Pons (tissue), 1 donor: ENCODE results near the gene CLEC16A.

ENCODE experiments used
- DNase-seq: peaks from one replicate; pipeline ENCODE4 v3.0.0-alpha.2; 2016; ENCODE audit warnings: low spot score

Gene CLEC16A

GRCh38 chr16:11082860-11083388 lies 138.6 kb downstream of the CLEC16A start:
- no peak for DNase-seq

- DNase-seq = no peak
Observed at GRCh38 chr16:11084484-11084875, 140.1 kb downstream of the CLEC16A start.

- DNase-seq = no peak
Observed at GRCh38 chr16:11084876-11085485, 140.6 kb downstream of the CLEC16A start.

GRCh38 chr16:11085916-11086315 lies 141.6 kb downstream of the CLEC16A start:
- DNase-seq = no peak

GRCh38 chr16:11087691-11088073 lies 143.3 kb downstream of the CLEC16A start:
- DNase-seq = no peak

GRCh38 chr16:11088074-11088730 lies 143.8 kb downstream of the CLEC16A start:
- DNase-seq = no peak

GRCh38 chr16:11088831-11089230 lies 144.5 kb downstream of the CLEC16A start:
- DNase-seq = no peak

- DNase-seq = no peak
Observed at GRCh38 chr16:11089504-11090124, 145.2 kb downstream of the CLEC16A start.

- DNase-seq = no peak
Observed at GRCh38 chr16:11090232-11090631, 145.9 kb downstream of the CLEC16A start.

- DNase-seq = no peak
Observed at GRCh38 chr16:11091021-11091785, 146.8 kb downstream of the CLEC16A start.

GRCh38 chr16:11092788-11093571 lies 148.6 kb downstream of the CLEC16A start:
- DNase-seq = no peak

- no peak for DNase-seq
Observed at GRCh38 chr16:11093572-11094074, 149.3 kb downstream of the CLEC16A start.

GRCh38 chr16:11094075-11094856 lies 149.9 kb downstream of the CLEC16A start:
- no peak for DNase-seq

GRCh38 chr16:11094857-11095565 lies 150.6 kb downstream of the CLEC16A start:
- DNase-seq = no peak

- no peak for DNase-seq
Observed at GRCh38 chr16:11095935-11096334, 151.6 kb downstream of the CLEC16A start.

GRCh38 chr16:11097094-11097786 lies 152.9 kb downstream of the CLEC16A start:
- no peak for DNase-seq

- no peak for DNase-seq
Observed at GRCh38 chr16:11097787-11098167, 153.4 kb downstream of the CLEC16A start.

GRCh38 chr16:11098601-11099390 lies 154.4 kb downstream of the CLEC16A start:
- no peak for DNase-seq
